Activated CD8-positive, alpha-beta T cell treated with anti-CD3 and anti-CD28 coated beads for 36 hours (primary cell): Measurements from ENCODE around the gene PCDHB9. TPM values are rescaled to one million over a fixed set of nuclear protein-coding genes. Genes with fewer than 3 reads are reported as not detected.
A peak's percentile ranks its signal among the peaks of the same experiment; 100 is the strongest.
"Not testable (repeated sequence)": the region's sequence is repeated elsewhere in the genome, so short reads cannot be mapped to it uniquely, and the experiment has no call there.

Source experiments
- ATAC-seq: fragments of 200-7000 bp; cut with Tn5 transposase; one replicate; pipeline ENCODE4 v1.10.0; 2021; ENCODE audit warnings: mild to moderate bottlenecking, moderate library complexity
- CTCF ChIA-PET: fragments of 350-600 bp; sonication (Branson Sonifier 250); formaldehyde crosslinking; loops from one replicate; lab custom pipeline; 2021; ENCODE audit warnings: antibody characterized with exemption; lab: Charles Lee
- POLR2A ChIA-PET: fragments of 350-600 bp; sonication (Branson Sonifier 250); formaldehyde crosslinking; loops from one replicate; lab custom pipeline; 2021; ENCODE audit warnings: antibody characterized with exemption; lab: Charles Lee
- DNase-seq: peaks from one replicate; pipeline ENCODE4 v3.0.0-alpha.2; 2020
- H3K27ac Mint-ChIP-seq: one replicate; pipeline ENCODE4 v1.8.0; 2021; ENCODE audit warnings: mild to moderate bottlenecking, mixed read lengths
- H3K27me3 Mint-ChIP-seq: one replicate; pipeline ENCODE4 v1.8.0; 2021; ENCODE audit warnings: mixed read lengths
- H3K36me3 Mint-ChIP-seq: one replicate; pipeline ENCODE4 v1.8.0; 2021; ENCODE audit warnings: low read depth, mixed read lengths
- H3K4me1 Mint-ChIP-seq: one replicate; pipeline ENCODE4 v1.8.0; 2021; ENCODE audit warnings: low read depth, mixed read lengths
- H3K4me3 Mint-ChIP-seq: one replicate; pipeline ENCODE4 v1.8.0; 2021; ENCODE audit warnings: mild to moderate bottlenecking, moderate library complexity, mixed read lengths
- H3K9me3 Mint-ChIP-seq: one replicate; pipeline ENCODE4 v1.8.0; 2021; ENCODE audit warnings: mixed read lengths
- intact Hi-C: fragments of 100-400 bp; cut with micrococcal nuclease; formaldehyde crosslinking; loops from one replicate; pipeline ENCODE4 v1.10.0; 2022
- total RNA-seq, 2 experiments: library from RNA; stranded (reverse); gene quantifications; one replicate each; pipeline ENCODE4 v1.2.3, GENCODE V29; 2021
- TF ChIP-seq, protein P1 (sequence below): fragments of 200-600 bp; IDR thresholded peaks from one replicate; pipeline ENCODE4 v1.8.0; 2022; ENCODE audit warnings: antibody characterized with exemption, mild to moderate bottlenecking

PCDHB9 gene
- total RNA-seq, 2 experiments from 2014 or later, result not detected

- H3K27ac Mint-ChIP-seq, result no peak within 1 kb of the TSS
- peaks cover 38% of the 10 kb centered on the region for H3K27me3 Mint-ChIP-seq
- peaks cover 4% of the 10 kb centered on the region for H3K36me3 Mint-ChIP-seq
- ATAC-seq (no peak), DNase-seq (no peak)
- H3K4me3 Mint-ChIP-seq, result no peak within 1 kb of the TSS
- intact Hi-C loops, result no loop called here
- peaks cover 8% of the 10 kb centered on the region for H3K9me3 Mint-ChIP-seq
- H3K4me1 Mint-ChIP-seq, result peaks cover 2% of the 10 kb centered on the region
- ChIA-PET POLR2A (no interaction called here), CTCF (interaction anchor here (0.6 to 2.2 kb wide), 14 partner anchors 9 to 341 kb away, joined by 3 to 8 read pairs (median 4); partner anchors contain the start of genes PCDHB11, PCDHB15, PCDHGB5 and TAF7)
- TF ChIP-seq, protein P1, sequence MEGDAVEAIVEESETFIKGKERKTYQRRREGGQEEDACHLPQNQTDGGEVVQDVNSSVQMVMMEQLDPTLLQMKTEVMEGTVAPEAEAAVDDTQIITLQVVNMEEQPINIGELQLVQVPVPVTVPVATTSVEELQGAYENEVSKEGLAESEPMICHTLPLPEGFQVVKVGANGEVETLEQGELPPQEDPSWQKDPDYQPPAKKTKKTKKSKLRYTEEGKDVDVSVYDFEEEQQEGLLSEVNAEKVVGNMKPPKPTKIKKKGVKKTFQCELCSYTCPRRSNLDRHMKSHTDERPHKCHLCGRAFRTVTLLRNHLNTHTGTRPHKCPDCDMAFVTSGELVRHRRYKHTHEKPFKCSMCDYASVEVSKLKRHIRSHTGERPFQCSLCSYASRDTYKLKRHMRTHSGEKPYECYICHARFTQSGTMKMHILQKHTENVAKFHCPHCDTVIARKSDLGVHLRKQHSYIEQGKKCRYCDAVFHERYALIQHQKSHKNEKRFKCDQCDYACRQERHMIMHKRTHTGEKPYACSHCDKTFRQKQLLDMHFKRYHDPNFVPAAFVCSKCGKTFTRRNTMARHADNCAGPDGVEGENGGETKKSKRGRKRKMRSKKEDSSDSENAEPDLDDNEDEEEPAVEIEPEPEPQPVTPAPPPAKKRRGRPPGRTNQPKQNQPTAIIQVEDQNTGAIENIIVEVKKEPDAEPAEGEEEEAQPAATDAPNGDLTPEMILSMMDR, result peak; percentile 33
Measured at GRCh38 chr5:141223112-141223783, 36.3 kb downstream of the PCDHB9 start, which contains the start of gene PCDHB14. Gene PCDHB14 (plus strand): TSS chr5:141223343. CDS start chr5:141223506, 163 bp downstream.

- H3K9me3 Mint-ChIP-seq, H3K36me3 Mint-ChIP-seq, H3K4me3 Mint-ChIP-seq, intact Hi-C loops, DNase-seq, H3K4me1 Mint-ChIP-seq, ATAC-seq, POLR2A ChIA-PET, CTCF ChIA-PET, H3K27ac Mint-ChIP-seq: not testable (repeated sequence)
- peaks cover 34% of the 10 kb centered on the region for H3K27me3 Mint-ChIP-seq
Measured at GRCh38 chr5:141224844-141225243, 37.9 kb downstream of the PCDHB9 start.

GRCh38 chr5:141225421-141225820, 38.5 kb downstream of the PCDHB9 start:
- H3K4me1 Mint-ChIP-seq, H3K36me3 Mint-ChIP-seq, DNase-seq, ATAC-seq, intact Hi-C loops, CTCF ChIA-PET, POLR2A ChIA-PET, H3K9me3 Mint-ChIP-seq, H3K4me3 Mint-ChIP-seq, H3K27ac Mint-ChIP-seq: not testable (repeated sequence)
- H3K27me3 Mint-ChIP-seq, result peaks cover 31% of the 10 kb centered on the region

GRCh38 chr5:141234109-141234667, 47.2 kb downstream of the PCDHB9 start:
- TF ChIP-seq, protein P1, result peak; percentile 10
- Mint-ChIP-seq H3K4me3 (no peak overlapping the region), H3K27me3 (peaks cover 37% of the 10 kb centered on the region), H3K36me3 (peaks cover 14% of the 10 kb centered on the region), H3K9me3 (peaks cover 26% of the 10 kb centered on the region), H3K4me1 (no peaks in the 10 kb centered on the region), H3K27ac (no peak overlapping the region)
- ChIA-PET POLR2A (no interaction called here), CTCF (interaction anchor here (0.8 to 1.5 kb wide), 5 partner anchors 11 to 323 kb away, joined by 3 to 6 read pairs (median 4); partner anchors contain the start of gene PCDHB15)
- ATAC-seq (no peak), DNase-seq (no peak)
- intact Hi-C loops, result no loop called here

GRCh38 chr5:141235922-141236321, 49.0 kb downstream of the PCDHB9 start:
- intact Hi-C loops, H3K4me1 Mint-ChIP-seq, CTCF ChIA-PET, H3K4me3 Mint-ChIP-seq, ATAC-seq, DNase-seq, POLR2A ChIA-PET, H3K27ac Mint-ChIP-seq: not testable (repeated sequence)
- H3K9me3 Mint-ChIP-seq, result peaks cover 34% of the 10 kb centered on the region
- peaks cover 48% of the 10 kb centered on the region for H3K27me3 Mint-ChIP-seq
- peaks cover 17% of the 10 kb centered on the region for H3K36me3 Mint-ChIP-seq

GRCh38 chr5:141236516-141237313, 49.8 kb downstream of the PCDHB9 start:
- Mint-ChIP-seq H3K4me3 (no peak overlapping the region), H3K36me3 (peaks cover 19% of the 10 kb centered on the region), H3K4me1 (no peaks in the 10 kb centered on the region), H3K27ac (no peak overlapping the region), H3K27me3 (peaks cover 52% of the 10 kb centered on the region), H3K9me3 (peaks cover 35% of the 10 kb centered on the region)
- ATAC-seq, result no peak
- TF ChIP-seq, protein P1, result no peak
- no peak for DNase-seq
- POLR2A ChIA-PET, result no interaction called here
- CTCF ChIA-PET, result no interaction called here
- intact Hi-C loops, result no loop called here
